CD1c-positive myeloid dendritic cell (primary cell): ENCODE measurements around the gene FXYD7.
"Not testable (repeated sequence)": the region's sequence is repeated elsewhere in the genome, so short reads cannot be mapped to it uniquely, and the experiment has no call there.

Experiments
- DNase-seq: peaks from one replicate; pipeline ENCODE4 v3.0.0-alpha.2; 2016; ENCODE audit errors: extremely low spot score

Gene FXYD7

DNA sequence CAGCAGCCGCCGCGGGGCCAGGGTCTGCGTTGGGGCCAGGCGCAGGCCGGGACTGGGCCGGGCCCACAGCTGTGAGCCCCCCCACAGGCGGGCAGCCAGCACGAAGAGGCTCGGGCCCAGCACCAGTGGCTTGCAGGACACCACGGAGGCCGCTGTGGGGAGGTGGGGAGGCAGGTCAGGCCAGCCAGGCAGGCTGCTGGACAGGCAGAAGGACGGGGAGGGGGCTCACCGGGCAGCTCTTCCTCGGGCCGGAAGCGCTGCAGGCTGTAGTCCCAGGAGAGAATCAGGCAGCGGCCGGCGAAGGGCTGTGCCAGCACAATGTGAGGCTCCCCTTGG lies 16.5 kb upstream of the FXYD7 start:
- DNase-seq = no peak

- DNase-seq = no peak
Measured at GRCh38 chr19:35127871-35128270, 15.2 kb upstream of the FXYD7 start.

GRCh38 chr19:35128398-35129057 lies 14.5 kb upstream of the FXYD7 start:
- no peak for DNase-seq

- not testable (repeated sequence) for DNase-seq
Measured at GRCh38 chr19:35129724-35130274, 13.3 kb upstream of the FXYD7 start.

DNA sequence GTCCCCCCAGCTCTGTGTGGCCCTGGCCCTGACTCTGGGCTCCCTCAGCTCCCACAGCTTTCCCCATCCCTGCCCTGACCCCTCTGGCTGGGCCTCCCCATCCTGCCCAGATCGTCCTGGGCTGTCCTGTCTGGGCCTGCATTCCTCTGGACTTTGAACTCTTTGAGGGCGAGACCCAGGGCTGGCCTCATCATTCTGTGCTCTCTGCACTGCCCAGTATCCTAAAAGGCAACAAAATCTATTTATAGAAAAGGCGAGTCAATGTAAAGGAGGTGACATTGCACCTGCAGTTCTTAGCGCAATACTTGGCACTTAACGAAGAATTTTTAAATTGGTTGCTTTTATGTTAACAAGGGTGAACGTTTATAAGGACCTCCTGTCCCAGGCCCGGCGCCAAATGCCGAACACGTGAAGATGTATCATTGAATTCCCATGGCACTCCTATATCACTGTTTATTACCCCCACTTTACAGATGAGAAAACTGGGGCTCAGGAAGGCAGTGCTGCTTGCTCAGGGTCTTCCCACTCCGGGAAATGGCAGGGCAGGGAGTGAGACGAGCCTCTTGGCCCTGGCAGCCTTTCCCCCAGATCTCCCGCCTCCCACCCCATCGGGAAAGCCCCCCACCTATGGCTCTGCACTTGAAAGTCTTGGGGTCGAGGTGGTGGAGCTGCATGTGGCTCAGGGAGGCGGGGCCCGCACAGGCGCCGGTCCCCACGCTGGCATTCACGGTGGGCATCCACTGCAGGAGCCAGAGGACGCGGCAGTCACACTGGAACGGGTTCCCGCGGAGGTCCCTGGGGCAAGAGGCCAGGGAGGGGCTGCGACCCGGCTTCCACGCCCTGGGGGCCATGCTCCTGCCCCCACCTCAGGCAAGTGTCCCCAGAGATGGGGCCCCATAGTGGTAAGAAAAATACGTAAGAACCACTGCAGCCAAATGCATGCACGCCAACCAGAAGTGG lies 12.0 kb upstream of the FXYD7 start:
- DNase-seq = no peak

- DNase-seq = no peak
Measured at GRCh38 chr19:35132254-35132653, 10.8 kb upstream of the FXYD7 start.

DNA sequence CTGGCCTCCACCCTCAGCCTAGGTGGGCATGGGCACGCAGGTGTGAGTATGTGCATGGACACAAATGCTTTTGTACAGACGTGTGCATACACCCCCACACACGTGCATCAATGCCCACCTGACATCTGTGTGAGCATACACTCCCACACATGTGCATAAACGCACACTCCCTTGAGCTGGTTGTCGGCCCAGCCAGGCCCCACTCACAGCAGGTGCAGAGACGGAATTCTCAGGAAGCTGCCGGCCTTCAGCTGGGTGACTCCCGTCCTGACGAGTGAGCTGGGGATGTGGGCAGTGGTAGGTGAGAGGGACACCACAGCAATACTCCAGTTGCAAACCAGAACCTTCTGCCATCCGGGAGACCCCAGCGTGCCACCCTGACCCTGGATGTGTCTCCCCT lies 9.2 kb upstream of the FXYD7 start:
- no peak for DNase-seq

GRCh38 chr19:35134601-35135242 lies 8.3 kb upstream of the FXYD7 start, which contains the start of gene LGI4:
Gene LGI4, minus strand, starts transcription at chr19:35135059. Its CDS starts 379 bp downstream, at chr19:35134680.
- no peak for DNase-seq

GRCh38 chr19:35135389-35135909 lies 7.6 kb upstream of the FXYD7 start:
- DNase-seq = peak; percentile 71

DNA sequence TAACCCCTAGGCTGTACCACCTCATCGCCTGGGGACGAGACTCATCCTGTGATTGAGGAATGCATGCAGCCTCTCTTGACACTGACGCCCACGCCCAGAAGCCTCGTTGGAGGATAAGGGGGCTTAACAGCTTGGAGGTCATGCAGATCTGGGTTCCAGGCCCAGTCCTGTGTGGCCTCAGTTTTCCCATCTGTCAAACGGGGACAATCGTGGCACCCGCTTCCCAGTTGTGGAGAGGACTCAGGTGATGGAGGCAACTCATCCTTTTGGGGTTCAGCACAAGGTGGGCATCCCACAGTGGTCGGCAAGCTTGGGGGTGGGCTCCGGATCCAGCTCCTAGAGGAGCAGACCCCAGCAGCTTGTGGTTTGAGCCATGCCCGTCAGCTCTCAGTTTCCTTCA lies 6.8 kb upstream of the FXYD7 start:
- no peak for DNase-seq

GRCh38 chr19:35136977-35137702 lies 5.9 kb upstream of the FXYD7 start:
- DNase-seq = no peak

GRCh38 chr19:35138305-35138892 lies 4.7 kb upstream of the FXYD7 start, which contains the start of gene FXYD1:
Gene FXYD1, plus strand, starts transcription at chr19:35138824. Its CDS starts 1,256 bp downstream, at chr19:35140080.
- no peak for DNase-seq

- DNase-seq = no peak
Measured at GRCh38 chr19:35140207-35140961, 2.7 kb upstream of the FXYD7 start.

- DNase-seq = peak; percentile 91
Measured at GRCh38 chr19:35140962-35141836, 1.9 kb upstream of the FXYD7 start.

DNA sequence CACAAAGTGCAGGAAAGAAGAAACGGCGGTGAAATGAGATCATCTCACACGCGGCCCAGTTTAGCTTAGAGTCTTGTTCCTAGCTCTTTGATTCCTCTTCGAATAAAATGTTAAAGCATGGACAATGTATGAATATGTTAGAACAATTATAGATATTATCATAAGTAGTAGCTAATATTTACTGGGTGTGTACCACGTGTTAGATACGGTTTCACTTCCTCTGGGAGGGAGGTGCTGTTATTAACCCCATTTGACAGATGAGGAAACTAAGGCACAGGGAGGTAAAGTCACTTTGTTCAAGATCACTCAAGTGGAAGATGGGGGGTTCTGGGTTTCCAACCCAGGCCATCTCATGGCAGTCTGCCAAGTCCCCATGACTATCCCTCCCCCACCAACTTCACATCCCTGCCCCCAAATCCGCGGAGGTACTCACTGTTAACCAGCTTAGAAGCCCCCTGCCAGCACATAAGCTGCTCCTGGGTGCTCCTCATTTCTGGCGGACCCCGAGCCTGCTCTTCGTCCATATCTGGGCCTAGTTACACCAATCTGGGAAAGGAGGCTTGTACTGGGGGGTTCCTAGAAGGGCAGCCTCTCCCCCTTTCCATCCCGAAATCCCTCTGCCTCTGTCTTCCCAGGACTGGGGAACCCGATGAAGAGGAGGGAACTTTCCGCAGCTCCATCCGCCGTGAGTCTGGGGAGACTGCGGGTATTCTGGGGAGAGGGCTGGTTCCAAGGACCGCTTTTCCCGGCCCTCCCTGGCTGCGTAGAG lies 1.0 kb upstream of the FXYD7 start:
- peak; percentile 69 for DNase-seq

GRCh38 chr19:35142606-35143230 lies 337 bp upstream of the FXYD7 start:
- peak; percentile 56 for DNase-seq

DNA sequence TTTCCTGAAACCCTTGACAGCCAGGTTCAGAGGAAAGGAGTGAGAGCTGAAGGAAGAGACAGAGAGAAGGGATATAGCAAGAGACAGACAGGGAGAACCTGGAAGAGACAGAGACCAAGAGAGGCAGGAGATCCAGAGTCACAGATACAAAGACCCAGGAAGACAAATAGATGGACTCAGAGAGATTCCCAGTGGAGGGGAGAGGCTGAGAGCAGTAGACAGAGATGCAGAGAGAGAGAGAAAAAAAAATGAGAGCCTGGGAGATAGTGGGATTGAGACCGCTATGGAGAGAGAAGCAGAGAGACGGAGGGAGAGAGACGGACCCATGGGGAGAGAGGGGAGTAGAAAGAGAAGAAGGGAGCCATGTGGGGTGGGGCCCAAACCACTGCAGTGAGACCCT lies 763 bp downstream of the FXYD7 start:
- no peak for DNase-seq

DNA sequence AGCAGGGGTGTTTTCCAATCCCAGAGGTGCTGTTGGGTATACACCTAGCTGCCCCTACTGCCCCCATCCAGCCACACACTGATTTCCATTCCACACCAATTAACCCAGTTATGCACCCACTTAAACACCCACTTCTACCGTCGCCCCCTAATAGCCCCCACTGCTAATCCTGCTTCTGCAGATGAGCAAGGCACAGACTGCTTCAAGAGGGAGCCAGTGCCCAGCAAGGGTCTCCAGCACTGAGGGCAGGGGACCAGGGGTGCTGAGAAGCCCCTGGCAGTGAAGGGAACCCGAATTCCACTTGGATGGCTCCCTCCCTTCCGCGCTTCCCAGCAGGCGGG lies 1.2 kb downstream of the FXYD7 start:
- no peak for DNase-seq
